K562 (cell line): ENCODE data around the gene PKD2. TPM values are rescaled to one million over a fixed set of nuclear protein-coding genes. Genes with fewer than 3 reads are reported as not detected.

Experiments used
- CBFA2T2 ChIP-seq: fragments of 450-650 bp; conservative IDR thresholded peaks from 2 replicates; pipeline ENCODE4 v1.6.1; 2017; ENCODE audit warnings: mild to moderate bottlenecking
- CTCF ChIP-seq, 3 experiments: IDR thresholded peaks in 2 of 3; conservative IDR thresholded peaks in 1 of 3; 2 replicates each; pipeline ENCODE4 v1.5.1; 2011 to 2012; ENCODE audit warnings: low read length in 3 of 3, mild to moderate bottlenecking in 3 of 3, control low read depth in 2 of 3, improper control_type of control experiment in 1 of 3, inconsistent platforms in 1 of 3, low read depth in 1 of 3, mixed read lengths in 1 of 3, moderate library complexity in 1 of 3; ENCODE audit not compliant: insufficient read depth in 2 of 3
- POLR2H ChIP-seq: IDR thresholded peaks from 2 replicates; pipeline ENCODE4 v1.6.1; 2016; ENCODE audit warnings: missing genetic modification characterization, low read depth, mild to moderate bottlenecking, control low read depth, missing compliant biosample characterization, moderate library complexity
- TRIM24 ChIP-seq, 2 experiments: fragments of 450-650 bp; IDR thresholded peaks; 2 replicates each; pipeline ENCODE4 v1.6.1; 2016
- ZNF609 ChIP-seq: sonication (generic); formaldehyde crosslinking; IDR thresholded peaks from 2 replicates; pipeline ENCODE4 v1.8.1; 2023; ENCODE audit warnings: missing genetic modification reagents, mild to moderate bottlenecking, borderline replicate concordance
- polyA plus RNA-seq, 8 experiments: library from polyadenylated mRNA; depleted of rRNA in 4 of 8; stranded (reverse) in 5 of 8; unstranded in 3 of 8; fragments of >200 nt; fragmentation: Nextera tagmentation in 2 of 8; fragmentation: Illumina TruSeq in 1 of 8; extraction: Ambion mirVana in 2 of 8; extraction: Trizol in 1 of 8; gene quantifications; 2 replicates each; pipeline versions ENCODE4 v1.2.1 to v1.2.3, GENCODE V29; 2011 to 2014; ENCODE audit warnings: inconsistent platforms in 1 of 8, missing spikeins in 1 of 8
- total RNA-seq, 7 experiments: library from RNA; depleted of rRNA in 6 of 7; stranded (reverse); fragments of >200 nt in 6 of 7; fragmentation: Illumina TruSeq in 2 of 7; extraction: Trizol in 2 of 7; gene quantifications; 2 replicates each; pipeline versions ENCODE4 v1.2.1 to v1.2.3, GENCODE V29; 2011 to 2021; ENCODE audit warnings: low replicate concordance in 1 of 7

PKD2 gene
- total and polyA plus RNA-seq, 9 of the 15 experiments (the other 6 are each of a cell fraction or from before 2014, with no cell fraction given): 0.11 to 1.2 (median 0.47) TPM

GRCh38 chr4:87973283-87974169 lies 33.9 kb upstream of the PKD2 start (continued):
- TF ChIP-seq ZNF609 (CRISPR knock-in tag): no peak
- TF ChIP-seq POLR2H (tag): no peak
- no peak for TF ChIP-seq CBFA2T2
- peak; percentile 59 to 71 (median 69) for TF ChIP-seq CTCF (IDR thresholded peaks at IDR 0.05 in 2 of 3, conservative IDR thresholded peaks at IDR 0.05 in 1 of 3; ENCODE audit: insufficient read depth in 2 of 3, low read depth in 1 of 3, low read length in 3 of 3)
- no peak for TF ChIP-seq TRIM24 (IDR thresholded peaks at IDR 0.05)
